GM06990 (cell line): Measurements from ENCODE around the gene PAX1.

Experiments used
- DNase-seq: peaks from one replicate; pipeline ENCODE4 v3.0.0-alpha.2; 2011; ENCODE audit not compliant: insufficient read length; ENCODE audit errors: extremely low read depth
- H3K27me3 ChIP-seq: replicated peaks from 2 replicates; pipeline ENCODE4 v1.6.0; 2011; ENCODE audit warnings: low read length; ENCODE audit not compliant: control insufficient read depth, insufficient read depth
- H3K36me3 ChIP-seq: 2 replicates; pipeline ENCODE4 v1.5.1; 2011; ENCODE audit warnings: low read length; ENCODE audit not compliant: control insufficient read depth, insufficient read depth
- H3K4me3 ChIP-seq: replicated peaks from 2 replicates; pipeline ENCODE4 v1.5.1; 2011; ENCODE audit warnings: low read depth, mild to moderate bottlenecking, control low read depth, low read length
- CTCF ChIP-seq: IDR thresholded peaks from 2 replicates; pipeline ENCODE4 v1.5.1; 2011; ENCODE audit warnings: low read length, control low read depth, mild to moderate bottlenecking, inconsistent platforms; ENCODE audit not compliant: insufficient read depth, poor library complexity, severe bottlenecking

The PAX1 gene

GRCh38 chr20:21701171-21701876, 4.1 kb upstream of the PAX1 start:
- Histone ChIP-seq H3K27me3 (peaks cover 3% of the 10 kb centered on the region), H3K36me3 (no peaks in the 10 kb centered on the region), H3K4me3 (no peak overlapping the region)
- TF ChIP-seq CTCF, result no peak
- no peak for DNase-seq

GRCh38 chr20:21702016-21702415, 3.4 kb upstream of the PAX1 start:
- no peak for TF ChIP-seq CTCF
- H3K4me3 ChIP-seq, result no peak overlapping the region
- no peak for DNase-seq
- peaks cover 3% of the 10 kb centered on the region for H3K27me3 ChIP-seq
- no peaks in the 10 kb centered on the region for H3K36me3 ChIP-seq

GRCh38 chr20:21702553-21703470, 2.7 kb upstream of the PAX1 start:
- no peak overlapping the region for H3K4me3 ChIP-seq
- H3K36me3 ChIP-seq, result no peaks in the 10 kb centered on the region
- H3K27me3 ChIP-seq, result peaks cover 5% of the 10 kb centered on the region
- TF ChIP-seq CTCF, result peak; percentile 43
- DNase-seq, result peak; percentile 47

- no peak for DNase-seq
- Histone ChIP-seq H3K36me3 (no peaks in the 10 kb centered on the region), H3K4me3 (no peak overlapping the region), H3K27me3 (peaks cover 5% of the 10 kb centered on the region)
- TF ChIP-seq CTCF, result no peak
These were observed 1.6 kb upstream of the PAX1 start for GRCh38 chr20:21703717-21704407.

GRCh38 chr20:21704408-21705385, 767 bp upstream of the PAX1 start:
- TF ChIP-seq CTCF, result no peak
- Histone ChIP-seq H3K36me3 (no peaks in the 10 kb centered on the region), H3K27me3 (peaks cover 5% of the 10 kb centered on the region), H3K4me3 (no peak overlapping the region)
- DNase-seq, result no peak
